ENCODE data around the gene CLDN6. TPM values are rescaled to one million over a fixed set of nuclear protein-coding genes. Genes with fewer than 3 reads are reported as not detected.

Gene CLDN6
- total and polyA plus RNA-seq, 2 of the 13 experiments (the other 11 are each of a cell fraction or from before 2014, with no cell fraction given): 5.9 to 7.6 TPM

GRCh38 chr16:2983706-2984136, 34.3 kb downstream of the CLDN6 start (continued):
- TF ChIP-seq HMGXB4 (CRISPR knock-in tag; IDR thresholded peaks at IDR 0.05; ENCODE audit: borderline replicate concordance in 1 of 2, low read depth in 1 of 2): peak in 1 of 2 experiments; percentile 45; a peak in 1 of 4 replicates
- 0 out of 2 replicates have a peak, but pooled peaks have one; percentile 46 for TF ChIP-seq ZNF329 (CRISPR knock-in tag; IDR thresholded peaks at IDR 0.05; ENCODE audit: low read depth)
- no peak for TF ChIP-seq ZNF7 (CRISPR knock-in tag; IDR thresholded peaks at IDR 0.05)
- TF ChIP-seq BRCA1 (CRISPR knock-in tag; IDR thresholded peaks at IDR 0.05): no peak
- no peak for TF ChIP-seq NFYB (CRISPR knock-in tag; IDR thresholded peaks at IDR 0.05)
- no peak for TF ChIP-seq ZNF12 (CRISPR knock-in tag; IDR thresholded peaks at IDR 0.05)
- TF ChIP-seq ZNF841 (CRISPR knock-in tag; IDR thresholded peaks at IDR 0.05; ENCODE audit: borderline replicate concordance): no peak
- TF ChIP-seq ZNF460 (CRISPR knock-in tag; IDR thresholded peaks at IDR 0.05; ENCODE audit: borderline replicate concordance): no peak
- peak; percentile 88 for TF ChIP-seq RAD21 (CRISPR knock-in tag; IDR thresholded peaks at IDR 0.05)
- TF ChIP-seq ZFP37 (CRISPR knock-in tag; IDR thresholded peaks at IDR 0.05; ENCODE audit: borderline replicate concordance): no peak
- TF ChIP-seq KLF15 (CRISPR knock-in tag; IDR thresholded peaks at IDR 0.05; ENCODE audit: borderline replicate concordance): no peak
- TF ChIP-seq KLF12 (CRISPR knock-in tag; IDR thresholded peaks at IDR 0.05; ENCODE audit: borderline replicate concordance): peak; percentile 39; the same call in 1 of the 2 replicates
- peak; percentile 34; the same call in 1 of the 2 replicates for TF ChIP-seq ZNF574 (CRISPR knock-in tag; IDR thresholded peaks at IDR 0.05)
- TF ChIP-seq THAP8 (CRISPR knock-in tag; IDR thresholded peaks at IDR 0.05; ENCODE audit: borderline replicate concordance): no peak
- TF ChIP-seq GABPB1 (CRISPR knock-in tag; IDR thresholded peaks at IDR 0.05): peak; percentile 51
- TF ChIP-seq FOXP4 (CRISPR knock-in tag; IDR thresholded peaks at IDR 0.05): no peak
- peak; percentile 79; the same call in 1 of the 2 replicates for TF ChIP-seq MTERF4 (CRISPR knock-in tag; IDR thresholded peaks at IDR 0.05)
- TF ChIP-seq STAT6 (CRISPR knock-in tag; IDR thresholded peaks at IDR 0.05; ENCODE audit: borderline replicate concordance): no peak
